GM12872 (cell line): Measurements from ENCODE around the gene PTPRG.

Experiments
- TF ChIP-seq, protein P1 (sequence below): IDR thresholded peaks from 3 replicates; pipeline ENCODE4 v1.5.1; 2011; ENCODE audit warnings: low read depth, mild to moderate bottlenecking, low read length, moderate library complexity; ENCODE audit not compliant: insufficient read depth

Gene PTPRG

DNA sequence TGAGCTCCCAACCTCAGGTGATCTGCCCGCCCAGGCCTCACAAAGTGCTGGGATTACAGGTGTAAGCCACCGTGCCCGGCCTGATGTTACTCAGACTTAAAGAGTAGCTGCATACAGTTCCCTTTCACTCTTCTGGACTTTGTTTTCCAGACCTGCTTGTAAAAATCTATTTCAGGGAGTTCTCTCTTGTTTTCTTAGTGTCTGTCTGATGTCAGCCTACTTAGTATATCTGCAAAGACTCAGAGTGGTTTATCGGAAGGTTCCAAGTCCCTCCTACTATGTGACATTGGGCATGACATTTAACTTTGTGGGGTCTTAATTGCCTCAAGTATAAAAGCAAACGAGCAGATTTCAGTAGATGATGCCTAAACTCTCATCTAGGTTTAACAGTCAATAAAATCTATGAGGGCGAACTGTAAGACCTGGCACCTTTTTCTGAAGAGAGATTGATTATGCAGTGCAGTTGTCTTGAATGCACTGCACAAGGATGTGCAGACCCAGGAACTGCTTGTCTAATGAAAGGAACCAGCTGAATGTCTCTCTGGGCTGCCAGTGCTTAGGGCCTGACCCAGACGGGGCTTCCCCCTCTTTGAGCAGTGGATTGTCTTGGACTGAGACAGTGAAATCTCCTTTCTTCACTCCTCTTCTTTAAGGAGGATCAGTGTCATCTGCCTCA is 301.4 kb downstream of the PTPRG start:
- TF ChIP-seq, protein P1, sequence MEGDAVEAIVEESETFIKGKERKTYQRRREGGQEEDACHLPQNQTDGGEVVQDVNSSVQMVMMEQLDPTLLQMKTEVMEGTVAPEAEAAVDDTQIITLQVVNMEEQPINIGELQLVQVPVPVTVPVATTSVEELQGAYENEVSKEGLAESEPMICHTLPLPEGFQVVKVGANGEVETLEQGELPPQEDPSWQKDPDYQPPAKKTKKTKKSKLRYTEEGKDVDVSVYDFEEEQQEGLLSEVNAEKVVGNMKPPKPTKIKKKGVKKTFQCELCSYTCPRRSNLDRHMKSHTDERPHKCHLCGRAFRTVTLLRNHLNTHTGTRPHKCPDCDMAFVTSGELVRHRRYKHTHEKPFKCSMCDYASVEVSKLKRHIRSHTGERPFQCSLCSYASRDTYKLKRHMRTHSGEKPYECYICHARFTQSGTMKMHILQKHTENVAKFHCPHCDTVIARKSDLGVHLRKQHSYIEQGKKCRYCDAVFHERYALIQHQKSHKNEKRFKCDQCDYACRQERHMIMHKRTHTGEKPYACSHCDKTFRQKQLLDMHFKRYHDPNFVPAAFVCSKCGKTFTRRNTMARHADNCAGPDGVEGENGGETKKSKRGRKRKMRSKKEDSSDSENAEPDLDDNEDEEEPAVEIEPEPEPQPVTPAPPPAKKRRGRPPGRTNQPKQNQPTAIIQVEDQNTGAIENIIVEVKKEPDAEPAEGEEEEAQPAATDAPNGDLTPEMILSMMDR: no peak

DNA sequence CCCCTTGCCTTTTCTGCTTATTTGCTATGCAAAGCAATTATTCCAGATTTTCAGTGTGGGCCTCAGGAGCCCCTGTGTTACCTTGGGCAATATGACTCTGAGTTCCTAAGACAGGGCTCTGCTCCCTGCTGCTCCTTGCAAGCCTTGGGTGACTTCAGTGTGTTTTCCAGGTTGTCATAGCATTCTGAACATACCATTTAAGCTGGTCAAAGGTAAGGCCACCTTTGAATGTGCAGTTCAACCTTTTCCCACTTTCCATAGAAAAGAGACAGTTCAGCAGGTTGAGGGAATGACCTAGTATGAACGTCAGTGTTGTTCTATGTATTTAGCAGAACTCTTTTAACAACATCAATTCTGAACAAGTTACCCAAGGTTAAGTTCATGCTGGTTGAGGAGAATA is 302.2 kb downstream of the PTPRG start:
- TF ChIP-seq, protein P1: no peak

DNA sequence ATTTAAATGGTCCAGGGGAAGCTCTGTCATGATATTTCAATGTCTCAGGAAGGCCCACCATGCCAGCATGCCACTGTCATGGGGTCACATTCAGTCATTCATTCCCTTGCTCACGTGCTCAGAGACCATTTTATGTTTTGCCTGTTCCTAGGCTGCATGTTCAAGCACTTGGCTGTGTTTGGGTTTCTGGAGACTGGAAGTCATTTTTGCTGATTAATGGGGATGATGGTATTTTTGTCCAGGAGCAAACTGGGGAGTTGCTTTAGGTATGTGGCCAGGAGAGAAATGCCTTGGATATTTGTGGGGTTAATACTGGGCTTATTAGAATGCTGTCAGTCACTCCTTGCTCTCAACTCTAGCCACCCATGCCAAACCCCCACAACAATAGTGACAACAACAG is 303.5 kb downstream of the PTPRG start:
- TF ChIP-seq, protein P1: no peak

DNA sequence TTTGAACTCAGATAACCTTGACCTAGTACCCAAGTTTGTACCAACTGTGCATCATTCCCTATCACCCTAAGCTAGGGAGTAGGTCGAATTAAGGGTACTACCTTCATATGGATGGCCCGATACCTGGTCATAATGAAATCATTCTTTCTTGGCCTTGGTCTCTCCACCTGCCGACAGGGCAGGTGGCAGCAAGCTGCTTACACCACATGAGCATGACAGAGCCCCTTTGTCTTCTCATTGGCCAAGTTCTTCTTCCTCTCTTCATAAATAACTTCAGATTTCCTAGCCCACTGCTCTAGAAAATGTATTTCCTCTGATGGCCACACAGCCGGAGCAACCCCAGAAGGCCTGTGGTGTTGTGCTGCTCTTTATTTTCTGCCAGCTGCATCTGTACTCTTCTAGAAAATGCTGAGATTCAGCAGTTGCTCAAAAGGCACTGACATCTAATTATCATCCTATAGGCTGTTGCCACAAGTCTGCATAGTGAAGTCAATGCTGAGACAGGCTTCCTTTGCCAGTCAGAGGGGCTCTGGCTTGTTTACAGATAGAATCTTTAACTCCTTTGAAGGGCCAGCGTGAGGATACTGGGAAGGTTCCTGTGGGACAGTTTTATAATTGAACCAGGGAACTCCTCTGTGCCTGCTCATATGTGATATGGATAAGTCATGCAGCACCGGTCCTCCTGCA is 304.2 kb downstream of the PTPRG start:
- TF ChIP-seq, protein P1: no peak

DNA sequence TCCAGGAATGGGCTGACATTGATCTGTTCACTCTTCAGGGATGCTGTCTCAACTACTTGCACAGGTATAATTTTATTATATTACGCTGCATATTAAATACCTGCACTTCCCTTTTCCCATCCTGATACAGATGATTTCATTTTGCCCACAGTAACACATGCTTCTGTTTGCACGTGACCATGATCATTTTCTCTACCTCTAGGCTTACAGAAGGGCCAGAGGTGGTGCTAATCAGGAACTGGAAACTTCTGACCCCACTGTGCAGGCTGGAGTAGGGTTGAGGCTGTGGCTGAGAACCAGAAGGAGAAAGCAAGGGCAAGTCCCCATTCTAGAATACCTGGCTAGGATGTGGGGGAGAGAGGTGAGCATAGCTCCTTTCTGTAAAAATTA is 304.8 kb downstream of the PTPRG start:
- TF ChIP-seq, protein P1: no peak

DNA sequence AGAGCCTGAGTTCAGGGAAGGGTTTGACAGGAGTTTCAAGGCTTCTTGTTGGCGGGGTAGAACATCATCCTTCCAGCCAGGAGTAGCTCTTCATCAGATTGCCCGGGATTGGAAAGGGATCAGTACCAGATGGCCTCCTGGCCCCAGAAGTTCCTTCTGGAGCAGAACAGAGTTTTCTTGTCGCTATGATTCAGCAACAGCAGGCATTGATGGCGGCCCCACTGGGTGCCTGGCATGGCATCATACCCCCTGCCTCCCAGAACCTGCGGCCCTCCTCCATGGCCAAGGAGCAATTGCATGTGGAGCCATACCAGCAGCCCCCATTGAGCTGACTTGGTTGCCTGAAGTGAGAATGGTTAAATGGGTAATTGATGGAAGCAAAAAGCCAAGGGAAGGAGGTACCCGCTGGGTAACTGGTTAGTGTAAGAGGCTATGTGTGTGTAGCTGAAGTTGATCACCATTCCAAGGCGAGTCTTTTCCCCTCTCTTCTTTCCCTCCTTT is 305.6 kb downstream of the PTPRG start:
- TF ChIP-seq, protein P1: no peak

DNA sequence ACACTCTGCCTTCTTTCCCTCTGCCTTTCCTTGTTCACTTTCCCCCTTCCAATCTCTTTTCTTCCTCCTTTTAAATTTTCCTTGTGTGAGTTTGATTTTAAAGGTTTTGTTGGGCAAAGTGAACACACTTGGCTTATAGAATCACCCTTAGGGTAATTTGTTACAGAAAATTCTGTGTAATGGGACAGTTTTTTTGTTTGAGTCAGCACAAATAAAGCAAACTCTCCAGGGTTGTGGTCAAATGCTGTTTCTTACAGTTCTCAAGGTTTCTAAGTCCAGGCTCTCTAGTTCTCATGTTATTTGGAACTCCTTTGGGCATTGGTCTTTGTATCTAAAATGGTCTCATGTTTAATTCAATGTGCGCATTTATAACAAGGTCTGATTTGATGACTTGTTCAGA is 307.1 kb downstream of the PTPRG start:
- TF ChIP-seq, protein P1: no peak
